ENCODE results near the gene ZC3H13. TPM values are rescaled to one million over a fixed set of nuclear protein-coding genes. Genes with fewer than 3 reads are reported as not detected.

The ZC3H13 gene
- total RNA-seq, 1 donor from 2014 or later, result 60.7 TPM

DNA sequence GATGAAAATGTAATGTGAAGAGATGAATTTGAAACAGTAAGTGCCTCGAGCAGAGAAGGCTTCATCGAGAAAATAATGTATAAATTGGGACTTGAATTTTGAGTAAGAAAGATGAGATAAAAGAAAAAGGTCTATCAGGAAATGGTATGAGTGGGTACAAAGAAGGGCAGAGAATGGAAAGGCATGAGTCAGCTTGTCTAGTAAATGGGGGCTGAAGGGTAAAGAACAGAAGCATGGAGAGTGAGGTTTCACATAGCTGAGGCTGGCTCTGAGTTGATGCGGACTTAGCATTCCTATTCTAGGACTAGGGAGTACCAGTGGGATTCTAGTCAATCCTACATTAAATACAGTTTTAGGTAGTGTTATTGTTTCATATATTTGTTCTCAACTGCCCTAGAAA lies 85.8 kb downstream of the ZC3H13 start:
- peaks cover 46% of the 10 kb centered on the region for H3K36me3 Mint-ChIP-seq
- no peak overlapping the region for H3K4me3 Mint-ChIP-seq
- no peaks in the 10 kb centered on the region for H3K27me3 Mint-ChIP-seq (ENCODE audit: low read depth)
- H3K27ac Mint-ChIP-seq, result no peak overlapping the region
- no peak for TF ChIP-seq CTCF (IDR thresholded peaks at IDR 0.05; ENCODE audit: unreplicated experiment)
- no peaks in the 10 kb centered on the region for H3K9me3 Mint-ChIP-seq
- no peaks in the 10 kb centered on the region for H3K4me1 Mint-ChIP-seq
- DNase-seq (ENCODE audit: low spot score in 2 of 2, unreplicated experiment in 2 of 2), result no peak

DNA sequence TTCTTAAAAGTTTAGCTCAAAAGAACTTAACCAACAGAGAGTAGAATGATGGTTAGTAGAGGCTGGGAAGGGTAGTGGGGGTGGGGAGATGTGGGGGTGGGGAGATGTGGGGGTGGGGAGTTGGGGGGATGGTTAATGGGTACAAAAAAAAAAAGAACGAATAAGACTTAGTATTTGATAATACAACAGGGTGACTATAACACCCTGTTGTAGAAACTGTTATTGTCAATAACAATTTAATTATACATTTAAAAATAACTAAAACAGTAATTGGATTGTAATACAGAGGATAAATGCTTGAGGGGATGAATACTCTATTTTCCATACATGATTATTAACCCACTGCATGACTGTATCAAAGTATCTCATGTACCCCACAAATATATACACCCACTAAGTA lies 91.1 kb downstream of the ZC3H13 start:
- Mint-ChIP-seq H3K36me3 (peaks cover 33% of the 10 kb centered on the region), H3K9me3 (no peaks in the 10 kb centered on the region), H3K4me1 (no peaks in the 10 kb centered on the region), H3K27me3 (ENCODE audit: low read depth) (no peaks in the 10 kb centered on the region), H3K4me3 (no peak overlapping the region), H3K27ac (no peak overlapping the region)
- no peak for TF ChIP-seq CTCF (IDR thresholded peaks at IDR 0.05; ENCODE audit: unreplicated experiment)
- no peak for DNase-seq (ENCODE audit: low spot score in 2 of 2, unreplicated experiment in 2 of 2)

DNA sequence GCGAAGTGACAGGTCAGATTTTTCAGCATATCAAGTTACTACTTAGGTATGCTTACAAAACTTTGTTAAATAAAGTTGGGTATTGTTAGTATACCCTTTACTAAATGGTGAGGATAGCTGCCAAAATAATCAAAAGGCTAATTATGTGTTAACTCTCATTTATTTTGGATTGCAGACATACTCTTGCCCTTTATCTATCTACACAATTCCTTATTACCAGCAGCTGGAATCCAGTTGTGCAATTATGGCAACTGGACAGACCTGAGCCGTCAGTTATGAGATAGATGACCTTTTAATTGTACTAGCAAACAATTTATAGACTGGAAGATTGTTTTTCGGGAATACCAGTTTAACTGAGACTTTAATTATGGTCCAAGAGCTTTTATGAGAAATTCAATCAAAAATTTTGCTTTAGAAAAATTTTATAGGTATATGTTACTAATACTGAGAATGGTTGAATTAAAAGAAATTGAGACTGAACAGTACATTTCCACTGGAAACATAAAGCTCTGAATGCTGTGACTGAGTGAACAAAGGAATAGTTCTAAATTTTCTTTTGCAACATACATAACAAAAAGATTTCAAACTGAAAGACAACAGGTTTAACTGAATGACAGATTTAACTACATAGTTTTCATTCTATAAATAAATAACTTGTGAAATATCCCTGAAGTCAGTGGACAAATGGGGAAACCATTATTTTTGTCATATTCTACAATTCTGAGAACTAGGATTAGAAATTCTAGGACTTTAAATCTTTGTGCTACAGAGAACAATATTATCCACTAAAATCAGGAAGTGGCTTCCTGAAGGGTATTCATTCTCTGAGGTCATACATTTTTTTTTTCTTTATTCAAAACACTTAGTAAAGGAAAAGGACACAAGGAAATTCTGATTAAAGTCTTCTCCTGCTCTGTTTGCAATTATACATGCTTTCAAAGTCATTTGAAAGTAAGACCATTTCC lies 97.4 kb downstream of the ZC3H13 start:
- no peak for DNase-seq (ENCODE audit: low spot score in 2 of 2, unreplicated experiment in 2 of 2)
- TF ChIP-seq CTCF (IDR thresholded peaks at IDR 0.05; ENCODE audit: unreplicated experiment), result no peak
- H3K9me3 Mint-ChIP-seq, result peaks cover 8% of the 10 kb centered on the region
- no peaks in the 10 kb centered on the region for H3K27me3 Mint-ChIP-seq (ENCODE audit: low read depth)
- H3K4me3 Mint-ChIP-seq, result no peak overlapping the region
- peaks cover 39% of the 10 kb centered on the region for H3K36me3 Mint-ChIP-seq
- no peak overlapping the region for H3K27ac Mint-ChIP-seq
- H3K4me1 Mint-ChIP-seq, result peaks cover 2% of the 10 kb centered on the region

DNA sequence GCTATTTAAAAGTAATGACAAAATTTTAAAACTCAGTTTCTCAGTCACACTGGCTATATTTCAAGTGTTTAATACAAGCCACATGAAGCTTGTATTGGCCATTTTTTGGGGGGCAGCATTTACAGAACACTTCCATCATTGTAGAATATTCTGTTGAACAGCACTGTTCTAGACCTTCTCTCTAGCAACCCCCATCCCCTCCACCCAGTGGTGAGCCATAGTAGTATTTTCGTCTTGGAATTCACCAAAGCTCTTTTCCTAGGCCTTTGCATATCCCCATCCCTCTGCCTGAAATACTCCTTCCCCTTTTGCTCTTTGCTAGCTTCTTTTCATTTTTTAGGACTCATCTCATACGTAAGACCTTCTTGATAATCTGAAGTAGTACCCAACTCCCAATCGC lies 99.5 kb downstream of the ZC3H13 start:
- no peaks in the 10 kb centered on the region for H3K27me3 Mint-ChIP-seq (ENCODE audit: low read depth)
- H3K4me3 Mint-ChIP-seq, result no peak overlapping the region
- peaks cover 8% of the 10 kb centered on the region for H3K9me3 Mint-ChIP-seq
- no peak overlapping the region for H3K27ac Mint-ChIP-seq
- H3K4me1 Mint-ChIP-seq, result peaks cover 2% of the 10 kb centered on the region
- no peak for TF ChIP-seq CTCF (IDR thresholded peaks at IDR 0.05; ENCODE audit: unreplicated experiment)
- DNase-seq (ENCODE audit: low spot score in 2 of 2, unreplicated experiment in 2 of 2), result no peak
- H3K36me3 Mint-ChIP-seq, result peaks cover 33% of the 10 kb centered on the region

- Mint-ChIP-seq H3K27ac (no peak overlapping the region), H3K9me3 (peaks cover 8% of the 10 kb centered on the region), H3K4me3 (no peak overlapping the region), H3K27me3 (ENCODE audit: low read depth) (no peaks in the 10 kb centered on the region), H3K4me1 (peaks cover 2% of the 10 kb centered on the region), H3K36me3 (peaks cover 22% of the 10 kb centered on the region)
- no peak for DNase-seq (ENCODE audit: low spot score in 2 of 2, unreplicated experiment in 2 of 2)
- TF ChIP-seq CTCF (IDR thresholded peaks at IDR 0.05; ENCODE audit: unreplicated experiment), result no peak
These were observed 100.8 kb downstream of the ZC3H13 start for GRCh38 chr13:45951724-45952123.
